NOMO-1 treated with DMSO at 0.1 percent for 48 hours (cell line): ENCODE results near the gene KREMEN1.
A peak's percentile ranks its signal among the peaks of the same experiment; 100 is the strongest.

Source experiments
- DNase-seq: peaks from one replicate; lab custom pipeline; 2025; ENCODE audit not compliant: unreplicated experiment; lab: John Stamatoyannopoulos, UW

KREMEN1 gene

GRCh38 chr22:29048822-29049654 lies 23.8 kb upstream of the KREMEN1 start:
- DNase-seq, result no peak

DNA sequence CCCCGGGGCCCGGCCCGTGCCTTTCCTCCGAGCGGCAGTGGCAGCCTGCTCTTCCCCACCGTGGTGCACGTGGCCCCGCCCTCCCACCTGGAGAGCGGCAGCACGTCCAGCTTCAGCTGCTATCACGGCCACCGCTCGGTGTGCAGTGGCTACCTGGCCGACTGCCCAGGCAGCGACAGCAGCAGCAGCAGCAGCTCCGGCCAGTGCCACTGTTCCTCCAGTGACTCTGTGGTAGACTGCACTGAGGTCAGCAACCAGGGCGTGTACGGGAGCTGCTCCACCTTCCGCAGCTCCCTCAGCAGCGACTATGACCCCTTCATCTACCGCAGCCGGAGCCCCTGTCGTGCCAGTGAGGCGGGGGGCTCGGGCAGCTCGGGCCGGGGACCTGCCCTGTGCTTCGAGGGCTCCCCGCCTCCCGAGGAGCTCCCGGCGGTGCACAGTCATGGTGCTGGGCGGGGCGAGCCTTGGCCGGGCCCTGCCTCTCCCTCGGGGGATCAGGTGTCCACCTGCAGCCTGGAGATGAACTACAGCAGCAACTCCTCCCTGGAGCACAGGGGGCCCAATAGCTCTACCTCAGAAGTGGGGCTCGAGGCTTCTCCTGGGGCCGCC lies 23.1 kb upstream of the KREMEN1 start:
- DNase-seq, result no peak

- no peak for DNase-seq
Measured at GRCh38 chr22:29050457-29050856, 22.4 kb upstream of the KREMEN1 start.

DNA sequence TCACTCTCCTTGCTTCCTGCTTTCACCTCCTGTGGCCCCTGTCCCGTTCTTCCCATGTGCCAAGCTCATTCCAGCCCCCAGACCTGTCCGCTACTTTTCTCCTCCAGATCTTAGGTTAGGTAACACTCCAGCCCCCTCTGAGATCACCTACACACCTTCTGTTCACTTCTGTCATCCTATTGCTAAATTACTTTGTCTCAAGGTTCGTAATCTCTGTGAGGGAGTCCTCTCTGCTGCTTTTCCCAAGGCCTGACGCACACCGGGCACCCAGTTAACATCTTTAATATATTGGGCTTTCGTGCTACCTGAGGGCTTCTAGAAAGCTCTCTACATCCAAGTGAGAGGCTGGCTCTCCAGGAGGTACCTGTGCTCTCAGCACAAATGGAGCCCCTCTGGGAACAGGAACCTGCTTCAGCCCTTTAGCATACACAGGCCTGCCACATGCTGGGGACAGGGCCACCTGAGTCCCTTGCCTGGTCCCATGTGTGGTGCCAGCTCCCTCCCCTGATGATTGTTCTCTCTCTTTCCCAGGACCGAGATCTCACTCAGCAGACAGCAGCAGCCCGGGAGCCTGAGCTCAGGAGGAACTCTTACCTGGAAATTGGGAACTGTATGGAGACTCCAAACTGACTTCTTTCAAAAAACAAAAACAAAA lies 19.7 kb upstream of the KREMEN1 start:
- no peak for DNase-seq

GRCh38 chr22:29054251-29054767 lies 18.5 kb upstream of the KREMEN1 start:
- DNase-seq, result no peak

- no peak for DNase-seq
Measured at GRCh38 chr22:29055192-29055830, 17.5 kb upstream of the KREMEN1 start.

DNA sequence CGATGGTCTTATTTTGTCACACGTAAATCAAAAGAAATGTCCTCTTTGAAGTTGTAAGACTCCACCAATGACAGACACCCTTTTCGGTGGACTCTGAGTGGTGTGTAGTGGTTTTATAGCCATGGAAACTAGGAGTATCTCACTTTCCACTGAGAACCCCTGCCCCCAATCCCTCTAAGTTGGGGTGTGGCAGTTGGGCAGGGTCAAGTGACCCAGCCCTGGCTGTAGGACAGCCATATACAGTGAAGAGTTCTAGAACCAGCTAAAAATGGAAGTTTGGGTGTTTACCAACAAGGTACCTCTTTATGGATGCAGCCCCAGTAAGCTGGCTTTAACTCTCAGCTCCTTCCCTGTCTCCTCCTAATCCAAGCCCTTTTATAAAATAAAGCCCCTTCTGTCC lies 16.4 kb upstream of the KREMEN1 start:
- DNase-seq, result no peak

- no peak for DNase-seq
Measured at GRCh38 chr22:29060251-29060869, 12.5 kb upstream of the KREMEN1 start.

DNA sequence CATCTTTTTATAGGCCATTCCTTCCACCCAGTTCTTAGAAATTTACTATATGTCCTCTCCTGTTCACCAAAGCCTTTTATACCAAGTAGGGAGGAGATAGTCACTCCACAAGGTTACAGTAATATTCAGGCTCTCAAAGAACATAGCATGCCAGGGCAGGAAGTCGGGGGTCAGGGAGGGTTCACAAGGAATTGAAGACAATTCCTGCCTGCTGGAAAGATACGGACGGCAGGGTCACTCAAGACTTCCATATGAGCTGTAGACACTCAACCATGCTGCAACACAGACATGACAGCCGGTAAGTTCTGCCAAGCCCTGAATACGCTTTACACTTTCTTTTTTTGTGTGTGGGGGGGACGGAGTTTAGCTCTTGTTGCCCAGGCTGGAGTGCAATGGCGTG lies 11.9 kb upstream of the KREMEN1 start:
- no peak for DNase-seq

DNA sequence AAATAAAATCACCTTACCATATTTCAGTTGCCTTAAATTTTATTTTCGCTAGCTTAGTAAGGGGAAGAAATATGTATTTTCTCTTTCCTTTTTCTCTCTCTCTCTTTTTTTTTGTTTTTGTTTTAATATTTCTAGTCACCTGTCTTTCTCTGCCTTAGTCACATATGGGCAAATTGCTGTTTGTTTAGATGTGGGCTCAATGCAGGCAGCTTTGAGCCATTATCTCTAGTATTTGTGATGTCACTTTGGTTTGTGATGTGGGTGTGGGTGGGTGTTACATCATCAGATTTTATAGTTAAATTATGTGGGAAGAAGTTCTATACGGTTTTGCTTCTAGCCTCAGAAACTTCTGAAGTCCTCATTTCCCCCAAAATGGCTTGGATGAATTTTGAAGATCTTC lies 11.1 kb upstream of the KREMEN1 start, which contains the start of gene C22orf31:
C22orf31 (minus strand) TSS at position 59 of the 400 bp plus-strand sequence; CDS start at position 20, 39 bp downstream.
- DNase-seq, result no peak

GRCh38 chr22:29062286-29062821 lies 10.5 kb upstream of the KREMEN1 start:
- DNase-seq, result no peak

- DNase-seq, result peak; percentile 11
Measured at GRCh38 chr22:29065468-29066190, 7.2 kb upstream of the KREMEN1 start.

GRCh38 chr22:29069463-29069862 lies 3.4 kb upstream of the KREMEN1 start:
- no peak for DNase-seq

DNA sequence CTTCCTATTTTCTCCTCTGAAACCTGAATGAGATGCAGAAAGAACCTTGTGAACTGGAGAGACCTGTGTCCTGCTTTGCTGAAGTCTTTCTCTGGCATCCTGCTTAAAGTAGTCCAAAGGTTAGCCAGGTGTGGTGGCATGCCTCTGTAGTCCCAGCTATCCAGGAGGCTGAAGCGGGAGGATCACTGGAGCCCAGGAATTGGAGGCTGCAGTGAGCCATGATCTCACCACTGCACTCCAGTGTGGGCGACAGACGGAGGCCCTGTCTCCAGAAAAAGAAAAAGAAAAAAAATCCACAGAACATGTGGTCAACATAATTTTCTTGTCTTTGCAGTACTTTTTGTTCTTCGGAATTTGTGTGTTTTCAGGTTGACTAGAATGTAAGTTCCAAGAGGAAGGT lies 2.3 kb upstream of the KREMEN1 start:
- no peak for DNase-seq

GRCh38 chr22:29071261-29072045 lies 1.4 kb upstream of the KREMEN1 start:
- peak; percentile 6 for DNase-seq

- DNase-seq, result peak; percentile 74
Measured at GRCh38 chr22:29072193-29072978, 449 bp upstream of the KREMEN1 start.

DNA sequence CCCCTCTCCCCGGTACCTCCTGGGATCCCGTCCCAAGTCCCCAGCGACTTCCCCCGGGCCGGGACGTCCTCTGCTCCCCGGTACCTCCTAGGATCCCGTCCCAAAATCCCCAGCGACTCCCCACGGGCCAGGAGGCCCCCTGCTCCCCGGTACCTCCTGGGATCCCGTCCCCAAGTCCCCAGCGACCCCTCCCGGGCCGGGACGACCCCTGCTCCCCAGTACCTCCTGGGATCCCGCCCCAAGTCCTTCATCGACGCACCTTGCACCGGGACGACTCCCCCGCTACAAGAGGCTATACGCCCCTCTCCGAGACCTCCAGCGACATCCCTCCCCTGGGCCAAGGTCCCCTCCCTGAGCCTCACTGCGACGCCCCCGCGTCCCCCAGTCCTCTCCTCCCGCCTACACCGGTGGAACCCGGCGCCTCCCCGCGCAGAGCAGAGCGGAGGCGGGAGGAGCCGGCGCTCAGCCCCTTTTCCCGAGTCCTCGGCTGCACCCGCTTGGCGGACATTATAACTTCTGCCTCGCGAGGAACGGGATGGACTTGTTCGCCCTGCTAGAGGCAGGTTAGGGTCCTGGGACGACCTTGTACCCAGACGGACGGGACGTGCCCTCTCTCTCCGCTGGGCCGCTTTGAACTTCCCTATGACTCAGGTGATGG lies 912 bp downstream of the KREMEN1 start:
- DNase-seq, result no peak

- no peak for DNase-seq
Measured at GRCh38 chr22:29074276-29074772, 1.5 kb downstream of the KREMEN1 start.
